GM21526 (cell line): ENCODE measurements around the gene BACE1-AS.

Experiments
- ATAC-seq: cut with Tn5 transposase; IDR thresholded peaks from one replicate; pipeline ENCODE4 v1.9.1; 2021; ENCODE audit warnings: moderate library complexity; ENCODE audit not compliant: unreplicated experiment, low FRiP score

BACE1-AS gene

GRCh38 chr11:117287668-117288067 is 3.5 kb upstream of the BACE1-AS start:
- ATAC-seq = no peak

DNA sequence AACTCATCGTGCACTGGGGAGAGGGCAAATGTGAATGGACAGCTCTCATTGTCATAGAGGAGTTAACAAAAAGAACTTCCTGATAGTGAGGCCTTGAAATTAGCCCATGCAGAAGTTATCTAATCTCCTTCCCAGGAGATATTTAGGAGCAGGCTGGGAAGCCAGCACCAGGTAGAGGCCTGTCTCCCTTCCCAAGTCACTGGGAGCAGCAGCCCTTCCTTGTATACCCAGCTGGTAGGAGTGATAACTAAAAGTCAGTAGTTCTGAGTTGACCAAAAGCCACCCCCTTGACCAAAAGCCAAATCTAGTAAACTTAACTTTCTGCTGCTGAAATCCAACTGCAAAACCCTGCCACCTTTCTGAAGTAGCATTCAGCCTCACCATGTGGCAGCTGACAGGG is 1.4 kb upstream of the BACE1-AS start:
- ATAC-seq = no peak

GRCh38 chr11:117292616-117293015 is 1.5 kb downstream of the BACE1-AS start:
- no peak for ATAC-seq

DNA sequence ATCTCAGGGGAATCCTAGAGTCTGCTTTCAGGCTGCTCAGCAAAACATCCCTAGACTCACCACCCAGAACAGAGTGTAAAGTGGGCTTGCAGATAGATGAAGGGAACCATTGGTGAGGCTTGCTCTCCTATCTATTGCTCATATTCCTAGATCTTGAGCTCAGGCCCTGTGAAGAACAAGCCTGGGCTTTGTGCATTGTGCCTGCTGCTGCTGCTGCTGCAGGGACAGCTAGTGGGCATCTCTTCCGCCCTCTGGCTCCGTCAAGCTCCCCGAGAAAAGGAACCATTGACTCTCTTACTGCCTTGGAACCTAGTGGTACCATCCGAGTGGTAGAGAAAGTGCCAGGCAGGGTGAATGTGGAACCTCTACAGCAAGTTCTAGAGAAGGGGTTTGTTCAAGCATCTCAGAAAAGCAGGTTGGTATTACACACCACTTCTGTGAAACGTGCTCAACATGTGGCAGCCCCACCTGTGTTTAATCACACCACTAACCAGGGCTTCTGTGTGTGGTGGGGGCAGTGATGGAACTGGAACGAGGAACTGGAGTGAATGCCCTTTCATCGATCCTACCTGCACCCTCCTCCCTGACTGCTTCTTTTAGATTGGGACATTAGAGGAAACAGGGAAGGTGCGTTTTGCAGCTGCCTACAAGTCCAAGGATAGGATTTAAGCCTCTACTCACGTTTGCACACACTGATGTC is 4.4 kb downstream of the BACE1-AS start:
- no peak for ATAC-seq

- no peak for ATAC-seq
Measured at GRCh38 chr11:117296881-117297280, 5.7 kb downstream of the BACE1-AS start.

GRCh38 chr11:117298195-117298594 is 7.0 kb downstream of the BACE1-AS start:
- no peak for ATAC-seq

DNA sequence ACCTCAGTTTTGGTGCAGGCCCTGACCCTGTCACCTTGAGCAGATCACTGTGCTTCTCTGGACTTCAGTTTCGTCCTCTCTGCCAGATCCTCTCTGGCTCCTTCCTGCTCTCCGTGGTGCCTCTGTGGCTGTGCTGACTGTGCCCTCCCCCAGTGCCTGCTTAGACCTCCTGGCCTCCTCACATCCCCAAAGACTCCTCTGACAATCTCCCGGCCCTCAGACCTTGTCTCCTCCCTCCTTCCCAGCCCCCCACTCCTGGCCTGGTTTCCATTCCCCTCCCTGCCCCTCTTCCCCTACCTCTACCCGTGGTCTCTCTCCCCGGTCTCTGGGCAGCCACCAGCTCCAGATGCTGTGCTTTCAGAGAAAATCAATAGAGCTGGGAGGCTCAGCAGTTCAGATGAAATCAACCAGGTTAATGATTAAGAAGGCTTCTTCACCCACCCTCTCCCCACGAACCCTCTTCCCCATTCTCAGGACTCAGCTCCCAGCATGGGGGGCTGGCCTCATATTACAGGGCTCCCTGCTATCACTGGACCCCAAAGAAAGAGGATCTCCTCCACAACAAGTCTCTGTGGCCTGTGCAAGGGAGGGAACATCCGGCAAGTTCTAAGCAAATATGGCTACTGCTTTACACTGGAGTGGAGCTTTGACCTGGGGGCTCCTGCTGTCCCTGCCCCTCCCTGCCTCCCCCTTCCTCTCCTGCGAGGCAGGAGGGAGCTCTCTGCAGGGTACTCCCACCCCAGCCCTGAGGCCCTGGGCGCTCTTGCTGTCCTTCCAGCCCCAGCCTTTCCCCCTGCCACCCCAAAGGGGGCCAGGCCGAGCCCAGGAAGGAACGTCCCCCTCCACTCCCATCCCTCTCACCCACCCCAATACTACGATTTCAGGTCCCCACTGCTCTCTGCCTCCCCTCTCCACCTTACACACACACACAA is 8.5 kb downstream of the BACE1-AS start:
- ATAC-seq = no peak

DNA sequence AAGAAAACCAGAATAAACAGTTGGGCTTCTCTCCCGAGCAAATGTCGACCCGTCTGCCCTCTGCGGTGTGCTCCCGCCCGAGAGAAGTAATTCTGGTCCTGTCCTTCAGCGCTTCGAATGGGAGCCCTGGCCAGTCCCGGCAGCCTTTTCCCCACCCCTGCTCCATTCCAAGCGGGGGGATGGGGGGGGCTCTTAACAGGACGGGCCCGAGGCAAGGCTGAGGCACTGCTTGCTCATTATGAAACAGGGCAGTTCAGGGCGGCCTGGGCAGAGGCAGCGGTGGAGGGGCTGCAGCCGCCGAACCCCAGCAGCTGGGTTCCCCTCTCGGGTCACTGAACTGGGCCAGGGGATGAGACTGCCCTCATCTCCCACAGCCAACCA is 9.1 kb downstream of the BACE1-AS start:
- no peak for ATAC-seq

DNA sequence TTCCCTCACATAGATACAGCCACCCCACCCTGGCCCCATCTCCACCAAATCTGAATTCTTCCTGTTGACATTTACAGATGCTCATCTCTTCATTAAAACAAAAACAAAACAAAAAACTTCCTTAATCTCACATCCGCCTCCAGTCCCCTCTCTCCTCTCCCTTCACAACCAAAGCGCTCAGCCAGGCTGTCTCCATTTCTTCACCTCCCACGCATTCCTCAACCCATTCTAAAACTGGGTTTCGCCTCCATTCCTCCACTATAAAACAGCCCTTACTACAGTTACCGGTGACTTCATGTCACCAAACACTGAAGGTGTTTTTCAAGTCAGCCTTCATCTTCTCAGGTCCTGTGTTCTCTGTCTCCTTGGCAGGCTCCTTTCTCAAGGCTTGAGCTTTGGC is 9.6 kb downstream of the BACE1-AS start:
- no peak for ATAC-seq

GRCh38 chr11:117302228-117302627 is 11.1 kb downstream of the BACE1-AS start:
- ATAC-seq = no peak

GRCh38 chr11:117303101-117303500 is 12.0 kb downstream of the BACE1-AS start:
- ATAC-seq = no peak

GRCh38 chr11:117303646-117304315 is 12.6 kb downstream of the BACE1-AS start:
- ATAC-seq = no peak

DNA sequence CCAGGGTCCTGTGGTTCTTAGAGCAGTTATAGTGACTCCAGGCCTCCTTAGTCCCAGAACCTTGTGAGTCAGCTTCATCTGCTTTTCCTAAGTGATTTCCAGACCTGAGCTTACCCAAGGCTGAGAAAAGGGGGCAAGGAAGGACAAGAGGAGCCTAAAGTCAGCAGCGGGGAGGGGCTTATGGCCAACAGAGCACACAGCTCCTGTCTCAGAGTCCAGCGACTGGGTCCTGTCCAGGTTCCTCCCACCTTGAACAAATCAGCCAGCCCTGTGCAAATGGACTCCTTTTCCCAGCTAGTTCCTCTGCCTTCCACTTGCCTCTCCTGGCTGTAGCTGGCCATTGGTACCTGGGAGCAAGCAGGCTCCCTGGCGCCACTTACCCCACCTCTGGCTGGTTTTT is 14.0 kb downstream of the BACE1-AS start:
- ATAC-seq = no peak

- ATAC-seq = no peak
Measured at GRCh38 chr11:117309310-117309709, 18.2 kb downstream of the BACE1-AS start.

GRCh38 chr11:117313091-117313490 is 21.9 kb downstream of the BACE1-AS start:
- ATAC-seq = no peak

DNA sequence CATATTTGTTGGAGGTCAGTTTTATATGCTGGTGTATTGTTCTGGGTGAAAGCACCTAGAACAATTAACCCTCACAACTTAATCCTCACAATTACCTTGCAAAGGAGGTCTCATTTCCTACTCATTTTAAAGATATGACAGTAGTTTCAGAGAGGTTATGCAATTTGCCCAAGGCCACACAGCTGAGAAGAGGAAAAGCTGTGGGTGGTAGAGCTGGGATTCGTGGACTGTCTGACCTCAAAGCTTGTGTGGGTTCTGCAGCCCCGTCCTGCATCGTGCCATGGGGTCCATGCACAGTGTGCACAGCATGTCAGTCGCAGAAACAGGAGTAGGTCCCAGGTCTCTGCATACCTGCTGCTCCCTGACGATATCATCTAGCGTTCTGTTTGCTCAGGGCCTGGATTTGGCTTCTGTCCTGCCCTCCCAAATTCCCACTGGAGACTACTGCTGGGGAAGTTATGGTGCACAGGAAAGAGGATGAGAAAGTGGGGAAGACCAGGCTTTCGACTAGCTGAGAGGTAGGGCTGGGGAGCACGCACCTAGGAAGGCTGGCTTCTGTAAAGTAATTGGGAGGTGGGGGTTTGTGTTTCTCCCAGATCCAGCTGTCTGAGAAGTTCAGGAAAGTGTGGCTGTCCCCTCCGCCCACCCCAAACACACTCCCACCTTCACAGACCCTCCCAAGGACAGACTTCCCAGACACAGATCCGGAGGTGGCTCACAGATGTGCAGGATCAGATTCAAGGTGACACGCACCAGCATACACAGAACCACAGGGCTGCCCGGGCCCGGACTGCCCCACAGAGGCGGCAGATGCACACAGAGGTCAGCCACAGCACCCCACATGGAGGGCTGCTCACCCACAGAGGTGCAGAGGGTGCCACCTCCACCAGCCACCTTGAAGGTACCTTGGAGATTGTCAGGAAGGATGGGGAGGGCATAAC is 23.0 kb downstream of the BACE1-AS start:
- no peak for ATAC-seq

GRCh38 chr11:117314840-117315239 is 23.7 kb downstream of the BACE1-AS start:
- no peak for ATAC-seq

GRCh38 chr11:117315285-117316196 is 24.4 kb downstream of the BACE1-AS start:
- ATAC-seq = no peak
